Peyer's patch (tissue), 4 donors: Measurements from ENCODE around the gene ASAP2.

ENCODE experiments used
- CTCF ChIP-seq, 6 experiments: fragments of 450-650 bp in 4 of 6; fragments of 200-600 bp in 2 of 6; sonication (generic) in 1 of 6; IDR thresholded peaks; one replicate each; pipeline ENCODE4 v1.5.1; 2017 to 2019; ENCODE audit warnings: antibody characterized with exemption in 6 of 6, mild to moderate bottlenecking in 3 of 6, moderate library complexity in 1 of 6
- POLR2A ChIP-seq, 2 donors: fragments of 450-650 bp; IDR thresholded peaks; one replicate each; pipeline ENCODE4 v1.5.1; 2017; ENCODE audit warnings: antibody characterized with exemption in 2 of 2, mild to moderate bottlenecking in 2 of 2, moderate library complexity in 2 of 2

GRCh38 chr2:9380702-9381628 is 174.4 kb downstream of the ASAP2 start:
- TF ChIP-seq CTCF (IDR thresholded peaks at IDR 0.05) (no peak), POLR2A (IDR thresholded peaks at IDR 0.05) (no peak)
